ENCODE results near the gene ISOC1.
A peak's percentile ranks its signal among the peaks of the same experiment; 100 is the strongest.

Gene ISOC1

GRCh38 chr5:129094924-129095899, 663 bp downstream of the ISOC1 start:
- peak; percentile 40 for DNase-seq (ENCODE audit: low spot score)

DNA sequence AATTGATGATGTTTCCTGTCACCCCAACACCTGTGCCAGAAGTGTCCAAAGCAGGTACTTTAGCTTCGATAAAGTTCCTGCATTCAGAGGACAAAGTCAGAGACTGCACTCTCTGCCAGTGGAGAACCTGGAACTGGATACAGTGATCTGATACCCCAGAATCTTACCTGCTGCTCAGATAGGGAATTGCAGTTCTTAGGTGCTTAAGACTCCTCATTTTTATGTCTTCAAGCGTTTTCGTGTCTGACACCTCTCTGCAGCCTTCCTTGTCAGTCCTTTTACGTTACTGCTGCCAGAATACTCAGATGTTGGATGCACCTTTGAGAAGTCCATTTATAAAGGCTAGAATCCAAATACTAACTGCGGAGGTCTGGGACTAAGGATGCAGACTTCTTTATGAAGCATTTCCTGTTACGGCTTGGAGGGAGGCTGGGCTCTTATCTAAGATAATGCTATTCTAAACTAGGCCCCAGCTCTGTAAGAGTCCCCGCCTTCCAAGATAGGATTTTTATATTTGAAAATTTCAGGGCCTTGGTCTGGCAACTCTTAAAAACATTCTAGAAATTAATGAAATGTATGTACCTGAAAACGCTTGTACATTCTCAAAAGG, 1.9 kb downstream of the ISOC1 start:
- no peak for DNase-seq (ENCODE audit: low spot score)

DNA sequence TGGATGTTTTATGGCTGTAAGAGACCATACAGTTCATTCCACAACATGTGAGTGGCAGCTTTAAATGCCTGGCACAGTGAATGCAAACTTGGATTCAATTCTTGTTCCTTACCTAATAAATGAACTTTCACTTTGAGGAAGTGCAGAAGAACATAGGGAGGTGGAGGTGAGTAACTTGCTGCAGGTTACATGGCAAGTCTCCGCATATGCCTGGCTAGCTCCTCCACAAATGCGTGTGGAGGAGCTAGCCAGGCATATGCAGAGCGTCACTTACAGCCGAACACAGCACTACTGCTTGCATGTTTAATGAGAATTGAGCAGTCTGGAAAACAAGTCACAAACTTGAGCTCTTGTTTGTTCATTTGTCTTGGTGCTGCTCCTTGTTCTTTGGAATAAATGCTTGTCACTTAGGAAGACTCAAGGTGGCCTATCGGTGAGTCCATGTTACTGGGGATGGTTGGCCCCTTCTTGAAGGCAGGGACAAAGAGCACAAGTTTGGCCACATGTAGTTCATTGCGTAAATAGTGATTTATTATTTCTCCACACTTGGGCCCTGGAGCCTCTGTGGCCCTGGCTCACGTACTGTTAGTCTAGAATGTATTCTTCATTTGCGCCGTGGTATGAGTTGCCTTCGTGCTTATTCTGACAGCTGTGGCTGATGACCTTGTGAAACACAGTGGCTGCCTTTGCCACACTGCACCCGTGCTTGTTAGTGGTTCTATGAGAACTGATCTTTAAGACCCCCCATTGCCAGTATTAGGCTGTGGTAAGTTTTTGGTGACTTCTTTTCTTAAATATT, 3.1 kb downstream of the ISOC1 start:
- DNase-seq (ENCODE audit: low spot score) = no peak

DNA sequence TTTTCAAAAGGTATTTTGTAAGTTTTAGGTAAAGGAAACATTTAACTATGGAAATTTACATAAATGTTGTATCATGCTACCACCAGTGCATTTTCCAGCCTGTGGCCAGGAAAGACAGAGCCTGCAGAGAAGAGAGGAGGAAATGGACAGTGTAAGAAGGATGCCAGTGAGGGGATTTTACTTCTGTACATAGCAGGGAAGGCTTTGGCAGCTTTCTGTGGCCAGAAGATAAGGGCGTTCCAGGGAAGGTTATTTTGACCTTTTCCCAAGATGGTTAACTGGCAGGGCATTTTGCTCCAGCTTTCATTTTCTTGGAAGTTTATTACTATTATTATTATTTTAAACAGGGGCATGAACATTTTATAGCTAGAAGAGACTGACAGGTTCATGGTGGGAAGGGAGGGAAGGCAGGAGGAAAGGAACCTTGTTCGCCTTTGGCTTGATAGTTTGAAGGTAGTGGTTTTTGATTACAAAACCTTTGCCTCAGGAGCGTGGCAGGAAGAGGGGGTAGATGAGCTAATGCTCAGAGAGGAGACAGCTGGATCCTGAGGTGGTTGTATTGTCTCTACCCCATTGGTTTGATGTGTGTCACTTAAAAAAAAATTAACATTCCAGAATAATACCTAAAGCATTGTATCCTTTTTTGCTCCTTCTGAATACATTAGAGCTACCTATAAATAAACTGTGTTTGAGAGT, 4.1 kb downstream of the ISOC1 start:
- DNase-seq (ENCODE audit: low spot score) = no peak

GRCh38 chr5:129099184-129099569, 4.6 kb downstream of the ISOC1 start:
- DNase-seq (ENCODE audit: low spot score) = no peak

- DNase-seq (ENCODE audit: low spot score) = no peak
These were observed 7.2 kb downstream of the ISOC1 start for GRCh38 chr5:129101794-129102193.

- no peak for DNase-seq (ENCODE audit: low spot score)
These were observed 8.8 kb downstream of the ISOC1 start for GRCh38 chr5:129103397-129103796.

- DNase-seq (ENCODE audit: low spot score) = no peak
These were observed 10.4 kb downstream of the ISOC1 start for GRCh38 chr5:129104915-129105455.

GRCh38 chr5:129107637-129108036, 13.1 kb downstream of the ISOC1 start:
- no peak for DNase-seq (ENCODE audit: low spot score)

GRCh38 chr5:129110742-129111141, 16.2 kb downstream of the ISOC1 start:
- DNase-seq (ENCODE audit: low spot score) = no peak

- DNase-seq (ENCODE audit: low spot score) = no peak
These were observed 16.8 kb downstream of the ISOC1 start for GRCh38 chr5:129111351-129111750.

DNA sequence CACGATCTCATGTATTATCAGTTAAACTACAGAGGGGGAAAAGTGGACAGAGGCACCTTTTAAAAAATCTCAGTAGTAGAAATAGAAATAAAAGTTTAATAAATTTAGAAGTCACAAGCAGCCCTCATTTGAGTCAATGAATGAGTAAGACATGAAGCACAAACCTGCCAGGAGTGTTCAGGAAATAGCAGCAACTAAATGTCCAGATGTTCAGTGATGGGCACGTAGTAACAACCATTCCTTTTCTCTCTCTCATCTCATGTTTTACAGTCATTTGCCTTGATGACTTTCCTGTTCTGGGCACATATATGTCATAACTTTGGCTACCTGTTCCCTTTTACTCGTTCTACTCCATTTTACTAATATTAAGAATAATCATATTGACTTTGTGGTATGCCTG, 17.7 kb downstream of the ISOC1 start:
- DNase-seq (ENCODE audit: low spot score) = no peak

GRCh38 chr5:129113867-129114266, 19.3 kb downstream of the ISOC1 start:
- DNase-seq (ENCODE audit: low spot score) = no peak

GRCh38 chr5:129114539-129115193, 20.1 kb downstream of the ISOC1 start:
- no peak for DNase-seq (ENCODE audit: low spot score)

DNA sequence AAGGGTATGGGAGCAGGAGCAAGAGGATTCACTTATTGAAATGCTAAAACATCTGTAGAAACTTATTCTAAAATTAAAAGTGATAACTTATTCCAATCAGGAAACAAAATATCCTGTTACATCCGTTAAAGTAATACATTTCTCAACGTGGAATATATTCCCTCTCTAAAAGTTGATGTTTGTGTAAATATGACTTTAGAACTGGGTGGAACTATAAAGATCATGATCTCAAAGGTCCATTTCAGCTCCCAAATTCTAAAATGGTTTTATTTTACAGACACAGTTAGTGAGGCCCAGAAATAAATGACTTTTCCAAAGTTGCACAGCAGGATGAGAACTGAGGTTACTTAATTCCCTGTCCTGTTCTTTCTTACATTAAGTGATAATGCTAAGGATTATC, 21.1 kb downstream of the ISOC1 start:
- no peak for DNase-seq (ENCODE audit: low spot score)

DNA sequence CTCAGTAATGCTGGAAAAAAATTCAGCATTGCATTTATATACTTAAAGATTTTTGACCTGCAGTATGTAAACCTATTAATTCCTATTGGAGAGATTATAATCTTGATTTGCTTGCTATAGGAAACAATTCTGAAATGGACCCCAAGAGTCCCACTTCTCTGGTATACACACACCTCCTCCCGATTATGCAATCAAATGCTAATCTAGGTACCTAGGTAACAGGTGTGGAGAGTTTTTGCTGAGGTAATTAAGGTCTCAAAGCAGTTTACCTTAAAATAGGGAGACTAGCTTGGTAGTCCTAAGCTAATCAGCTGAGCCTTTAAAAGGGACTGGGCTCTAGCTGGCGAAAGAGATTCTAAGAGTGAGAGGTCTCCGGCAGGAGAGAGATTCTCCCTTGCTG, 22.2 kb downstream of the ISOC1 start:
- DNase-seq (ENCODE audit: low spot score) = no peak

- DNase-seq (ENCODE audit: low spot score) = no peak
These were observed 23.9 kb downstream of the ISOC1 start for GRCh38 chr5:129118405-129118804.

- no peak for DNase-seq (ENCODE audit: low spot score)
These were observed 24.3 kb downstream of the ISOC1 start for GRCh38 chr5:129118826-129119225.

GRCh38 chr5:129120158-129120581, 25.6 kb downstream of the ISOC1 start:
- DNase-seq (ENCODE audit: low spot score) = no peak

DNA sequence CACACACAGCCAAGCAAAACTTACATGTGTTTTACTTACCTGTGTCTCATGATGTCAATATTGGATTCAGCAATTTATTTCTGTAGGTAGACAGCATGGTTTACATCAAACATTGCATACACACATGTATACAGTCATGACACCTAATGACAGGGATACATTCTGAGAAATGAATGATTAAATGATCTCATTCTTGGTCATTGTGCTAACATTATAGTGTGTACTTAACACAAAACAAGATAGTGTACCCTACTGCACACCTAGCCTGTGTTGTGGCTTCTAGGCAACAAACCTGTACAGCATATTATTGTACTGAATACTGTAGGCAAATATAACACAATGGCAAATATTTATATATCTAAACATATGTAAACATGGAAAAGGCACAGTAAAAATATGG, 28.0 kb downstream of the ISOC1 start:
- no peak for DNase-seq (ENCODE audit: low spot score)

DNA sequence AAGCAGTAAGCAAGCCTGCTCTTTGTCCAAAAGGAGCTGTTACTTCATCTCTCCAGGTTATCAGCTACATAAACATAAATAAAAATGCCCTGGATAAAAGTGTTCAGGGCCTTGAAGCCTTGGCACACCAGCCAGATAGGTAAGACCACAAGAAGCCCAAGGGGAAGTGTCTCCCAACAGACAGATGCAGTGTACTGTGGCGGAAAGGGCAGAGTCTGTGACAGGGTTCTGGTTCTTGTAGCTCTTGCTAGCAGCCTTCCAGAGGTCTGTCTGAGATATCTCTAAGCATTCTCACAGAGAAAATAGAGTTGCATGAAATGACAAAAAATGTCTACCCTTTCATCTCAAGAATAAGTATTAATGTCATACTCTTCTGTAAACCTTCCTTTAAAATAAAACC, 30.1 kb downstream of the ISOC1 start:
- no peak for DNase-seq (ENCODE audit: low spot score)
